Ishikawa (cell line): ENCODE data around the gene KHDC4.

ENCODE experiments used
- CEBPB ChIP-seq: IDR thresholded peaks from 2 replicates; pipeline ENCODE4 v1.6.1; 2012
- CREB1 ChIP-seq: IDR thresholded peaks from 2 replicates; pipeline ENCODE4 v1.6.1; 2012; ENCODE audit warnings: low read depth
- EGR1 ChIP-seq: IDR thresholded peaks from 2 replicates; pipeline ENCODE4 v1.6.1; 2012
- EP300 ChIP-seq: IDR thresholded peaks from 2 replicates; pipeline ENCODE4 v1.6.1; 2012; ENCODE audit warnings: borderline replicate concordance
- FOXM1 ChIP-seq: IDR thresholded peaks from 2 replicates; pipeline ENCODE4 v1.6.1; 2012; ENCODE audit warnings: low read depth, borderline replicate concordance
- NFIC ChIP-seq: IDR thresholded peaks from 2 replicates; pipeline ENCODE4 v1.6.1; 2012
- RAD21 ChIP-seq: IDR thresholded peaks from 2 replicates; pipeline ENCODE4 v1.6.1; 2012; ENCODE audit warnings: low read depth
- TAF1 ChIP-seq: IDR thresholded peaks from 2 replicates; pipeline ENCODE4 v1.6.1; 2012; ENCODE audit warnings: low read depth, mild to moderate bottlenecking
- TCF12 ChIP-seq: IDR thresholded peaks from 2 replicates; pipeline ENCODE4 v1.6.1; 2012; ENCODE audit warnings: low read depth
- TEAD4 ChIP-seq: IDR thresholded peaks from 2 replicates; pipeline ENCODE4 v1.6.1; 2012
- YY1 ChIP-seq: IDR thresholded peaks from 2 replicates; pipeline ENCODE4 v1.6.1; 2012; ENCODE audit warnings: low read depth
- ZBTB7A ChIP-seq: IDR thresholded peaks from 2 replicates; pipeline ENCODE4 v1.6.1; 2012; ENCODE audit warnings: low read depth
- TF ChIP-seq, protein P1 (sequence below): IDR thresholded peaks from 2 replicates; pipeline ENCODE4 v1.6.1; 2012
- TF ChIP-seq, protein P2 (sequence below): IDR thresholded peaks from 2 replicates; pipeline ENCODE4 v1.6.1; 2012
- TF ChIP-seq, protein P3 (sequence below): IDR thresholded peaks from 2 replicates; pipeline ENCODE4 v1.6.1; 2012; ENCODE audit warnings: low read depth, mild to moderate bottlenecking

KHDC4 gene

DNA sequence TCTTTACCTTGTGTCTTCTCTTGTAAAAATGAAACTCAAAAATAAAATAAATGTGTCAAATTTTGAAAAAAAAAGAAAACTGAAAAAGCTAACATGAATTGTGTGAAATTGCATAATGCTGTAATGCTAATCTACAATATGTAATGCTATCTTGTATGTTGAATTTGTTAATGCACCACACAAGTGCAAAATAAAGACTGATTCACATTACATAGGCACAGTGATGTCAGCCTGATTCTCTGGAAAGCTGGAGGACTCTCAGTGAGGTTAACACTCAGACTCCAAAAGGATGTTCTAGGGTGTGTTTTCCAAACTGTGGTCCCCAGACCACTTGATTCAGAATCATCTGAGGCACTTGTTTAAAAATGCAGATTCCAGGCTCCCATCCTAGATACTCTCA lies 49.2 kb downstream of the KHDC4 start:
- TF ChIP-seq EP300 (no peak), YY1 (no peak)

DNA sequence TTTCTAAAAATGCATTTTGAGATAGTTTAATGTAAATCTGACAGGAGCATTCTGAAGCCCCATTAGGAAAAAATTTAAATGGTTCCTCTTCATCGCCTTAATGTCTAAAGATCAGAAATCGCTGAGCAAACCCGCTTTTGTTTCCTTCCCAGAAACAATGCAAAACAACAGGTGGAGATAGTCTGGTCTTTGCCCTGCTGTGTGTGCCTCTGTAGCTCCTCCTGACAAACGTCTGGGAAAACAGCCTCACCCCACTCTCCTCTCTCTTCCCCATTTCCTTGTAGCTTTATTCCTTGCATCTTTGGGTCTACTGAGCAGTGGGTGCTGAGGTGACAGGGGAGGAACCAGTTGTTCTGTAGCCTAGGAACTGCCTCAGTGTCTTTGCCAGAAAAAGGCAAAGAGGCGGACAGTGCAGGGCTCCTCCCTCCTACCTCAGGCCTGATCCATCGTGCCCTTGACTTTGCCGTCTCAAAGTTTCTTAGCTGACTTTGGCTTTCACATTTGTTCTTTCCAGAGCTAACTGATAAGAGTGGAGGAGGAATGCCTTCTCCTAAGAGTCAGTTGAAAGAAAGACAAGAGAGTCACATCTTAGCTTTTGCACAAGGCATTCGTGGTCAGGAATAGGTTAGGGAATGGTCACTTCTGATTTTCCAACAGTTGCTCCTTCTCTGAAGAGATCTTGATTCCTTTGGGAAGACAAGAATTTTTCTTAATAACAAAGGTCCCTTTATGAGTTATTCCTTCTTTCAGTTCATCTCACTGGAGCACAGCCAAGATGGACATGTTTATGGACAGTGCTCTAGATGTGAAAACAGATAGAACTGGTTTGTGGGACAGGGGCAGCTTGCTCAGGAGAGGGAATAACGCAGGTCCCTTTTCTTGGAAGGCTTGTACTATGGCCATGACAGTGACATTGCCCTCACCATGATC lies 49.9 kb downstream of the KHDC4 start:
- TF ChIP-seq FOXM1 (no peak), EGR1 (no peak), ZBTB7A (no peak), EP300 (no peak), RAD21 (no peak)

DNA sequence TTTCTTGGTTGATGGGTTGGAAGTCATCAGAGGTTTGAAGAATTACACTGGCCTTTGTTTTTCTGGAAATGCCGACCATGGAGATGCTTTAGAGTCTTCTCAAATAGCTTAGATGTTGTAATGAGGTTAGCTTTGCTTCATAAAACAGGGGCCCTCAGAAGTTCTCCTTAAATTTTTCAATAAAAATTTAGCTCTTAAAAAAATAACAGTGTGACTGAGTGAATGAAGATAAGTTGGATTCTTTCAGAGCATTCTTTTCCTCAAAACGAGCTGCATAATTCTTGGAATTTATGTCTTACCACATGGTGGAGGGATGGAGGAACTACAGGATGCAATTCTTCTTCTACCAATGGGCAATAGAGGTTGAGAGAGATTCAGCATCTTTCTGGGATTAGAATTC lies 51.4 kb downstream of the KHDC4 start:
- TF ChIP-seq YY1 (no peak), FOXM1 (no peak), EGR1 (no peak), RAD21 (no peak), EP300 (no peak), TAF1 (no peak), CREB1 (no peak), TCF12 (no peak), NFIC (no peak), ZBTB7A (no peak), TEAD4 (no peak), CEBPB (no peak)
- TF ChIP-seq, protein P1, sequence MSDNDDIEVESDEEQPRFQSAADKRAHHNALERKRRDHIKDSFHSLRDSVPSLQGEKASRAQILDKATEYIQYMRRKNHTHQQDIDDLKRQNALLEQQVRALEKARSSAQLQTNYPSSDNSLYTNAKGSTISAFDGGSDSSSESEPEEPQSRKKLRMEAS, result no peak
- TF ChIP-seq, protein P2, sequence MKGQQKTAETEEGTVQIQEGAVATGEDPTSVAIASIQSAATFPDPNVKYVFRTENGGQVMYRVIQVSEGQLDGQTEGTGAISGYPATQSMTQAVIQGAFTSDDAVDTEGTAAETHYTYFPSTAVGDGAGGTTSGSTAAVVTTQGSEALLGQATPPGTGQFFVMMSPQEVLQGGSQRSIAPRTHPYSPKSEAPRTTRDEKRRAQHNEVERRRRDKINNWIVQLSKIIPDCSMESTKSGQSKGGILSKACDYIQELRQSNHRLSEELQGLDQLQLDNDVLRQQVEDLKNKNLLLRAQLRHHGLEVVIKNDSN, result no peak
- TF ChIP-seq, protein P3, sequence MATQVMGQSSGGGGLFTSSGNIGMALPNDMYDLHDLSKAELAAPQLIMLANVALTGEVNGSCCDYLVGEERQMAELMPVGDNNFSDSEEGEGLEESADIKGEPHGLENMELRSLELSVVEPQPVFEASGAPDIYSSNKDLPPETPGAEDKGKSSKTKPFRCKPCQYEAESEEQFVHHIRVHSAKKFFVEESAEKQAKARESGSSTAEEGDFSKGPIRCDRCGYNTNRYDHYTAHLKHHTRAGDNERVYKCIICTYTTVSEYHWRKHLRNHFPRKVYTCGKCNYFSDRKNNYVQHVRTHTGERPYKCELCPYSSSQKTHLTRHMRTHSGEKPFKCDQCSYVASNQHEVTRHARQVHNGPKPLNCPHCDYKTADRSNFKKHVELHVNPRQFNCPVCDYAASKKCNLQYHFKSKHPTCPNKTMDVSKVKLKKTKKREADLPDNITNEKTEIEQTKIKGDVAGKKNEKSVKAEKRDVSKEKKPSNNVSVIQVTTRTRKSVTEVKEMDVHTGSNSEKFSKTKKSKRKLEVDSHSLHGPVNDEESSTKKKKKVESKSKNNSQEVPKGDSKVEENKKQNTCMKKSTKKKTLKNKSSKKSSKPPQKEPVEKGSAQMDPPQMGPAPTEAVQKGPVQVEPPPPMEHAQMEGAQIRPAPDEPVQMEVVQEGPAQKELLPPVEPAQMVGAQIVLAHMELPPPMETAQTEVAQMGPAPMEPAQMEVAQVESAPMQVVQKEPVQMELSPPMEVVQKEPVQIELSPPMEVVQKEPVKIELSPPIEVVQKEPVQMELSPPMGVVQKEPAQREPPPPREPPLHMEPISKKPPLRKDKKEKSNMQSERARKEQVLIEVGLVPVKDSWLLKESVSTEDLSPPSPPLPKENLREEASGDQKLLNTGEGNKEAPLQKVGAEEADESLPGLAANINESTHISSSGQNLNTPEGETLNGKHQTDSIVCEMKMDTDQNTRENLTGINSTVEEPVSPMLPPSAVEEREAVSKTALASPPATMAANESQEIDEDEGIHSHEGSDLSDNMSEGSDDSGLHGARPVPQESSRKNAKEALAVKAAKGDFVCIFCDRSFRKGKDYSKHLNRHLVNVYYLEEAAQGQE, result no peak

DNA sequence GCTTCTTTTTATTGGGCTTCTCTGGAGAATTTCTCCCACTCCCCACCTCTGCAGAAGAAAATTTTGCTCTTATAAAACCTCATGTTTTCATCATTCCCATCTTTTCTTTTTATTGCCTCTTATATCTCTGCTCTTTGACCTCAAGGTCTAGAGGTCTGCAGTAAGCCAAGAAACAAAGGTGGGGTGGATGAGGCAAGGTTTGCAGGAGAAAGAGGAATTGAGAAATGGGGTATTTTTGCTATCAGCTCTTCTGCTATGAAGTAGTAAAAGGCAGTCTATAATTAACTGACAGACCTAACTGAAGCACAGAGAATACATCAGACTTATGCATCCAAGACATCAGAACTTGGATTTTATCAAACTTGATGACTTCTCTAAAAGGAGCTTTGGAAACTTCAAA lies 52.0 kb downstream of the KHDC4 start:
- TF ChIP-seq, protein P1, result no peak
- no peak for TF ChIP-seq CREB1
- no peak for TF ChIP-seq RAD21
- TF ChIP-seq NFIC, result no peak
- TF ChIP-seq ZBTB7A, result no peak
- no peak for TF ChIP-seq TCF12
- no peak for TF ChIP-seq FOXM1
- no peak for TF ChIP-seq EP300
- no peak for TF ChIP-seq TAF1

DNA sequence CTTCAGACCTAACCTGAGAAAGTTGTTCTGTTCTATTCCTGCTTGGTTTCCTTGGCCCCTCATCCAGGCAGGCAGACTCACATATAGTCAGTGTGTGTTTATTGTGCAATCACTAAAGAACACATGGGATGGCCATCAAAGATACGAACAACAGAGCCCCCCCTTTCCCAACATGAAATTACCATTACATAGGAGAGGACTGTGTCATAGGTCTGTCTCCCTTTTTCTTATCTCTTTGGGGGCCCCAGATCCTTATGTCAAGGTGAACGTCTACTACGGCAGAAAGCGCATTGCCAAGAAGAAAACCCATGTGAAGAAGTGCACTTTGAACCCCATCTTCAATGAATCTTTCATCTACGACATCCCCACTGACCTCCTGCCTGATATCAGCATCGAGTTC lies 53.3 kb downstream of the KHDC4 start:
- TF ChIP-seq, protein P3, result no peak
- TF ChIP-seq CEBPB, result no peak
- no peak for TF ChIP-seq EP300
- no peak for TF ChIP-seq NFIC
- no peak for TF ChIP-seq TAF1
- no peak for TF ChIP-seq RAD21
- TF ChIP-seq TEAD4, result no peak
- no peak for TF ChIP-seq TCF12

DNA sequence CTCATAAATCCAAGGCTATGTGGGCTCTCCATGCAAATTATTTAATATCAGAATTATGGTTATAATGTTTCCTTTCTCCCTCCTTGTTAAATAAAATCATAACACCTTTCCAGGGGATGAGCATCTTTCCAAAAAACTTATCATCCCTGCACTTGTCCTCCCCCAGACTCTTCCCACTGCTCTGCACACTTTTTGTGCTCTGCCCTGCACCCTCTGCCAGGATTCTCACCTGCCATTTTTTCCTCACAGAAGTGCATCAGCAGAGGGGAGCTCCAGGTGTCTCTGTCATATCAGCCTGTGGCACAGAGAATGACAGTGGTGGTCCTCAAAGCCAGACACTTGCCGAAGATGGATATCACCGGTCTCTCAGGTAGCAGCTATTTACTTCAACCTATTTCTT lies 54.0 kb downstream of the KHDC4 start:
- TF ChIP-seq, protein P2, result no peak
- TF ChIP-seq TCF12 (no peak), CREB1 (no peak), NFIC (no peak), TAF1 (no peak), TEAD4 (no peak)
